NCI-H526 treated with DMSO at 0.1 percent for 48 hours (cell line): Measurements from ENCODE around the gene PATL1.
"Not testable (repeated sequence)": the region's sequence is repeated elsewhere in the genome, so short reads cannot be mapped to it uniquely, and the experiment has no call there.

ENCODE experiments used
- DNase-seq: peaks from one replicate; lab custom pipeline; 2025; lab: John Stamatoyannopoulos, UW

Gene PATL1

DNA sequence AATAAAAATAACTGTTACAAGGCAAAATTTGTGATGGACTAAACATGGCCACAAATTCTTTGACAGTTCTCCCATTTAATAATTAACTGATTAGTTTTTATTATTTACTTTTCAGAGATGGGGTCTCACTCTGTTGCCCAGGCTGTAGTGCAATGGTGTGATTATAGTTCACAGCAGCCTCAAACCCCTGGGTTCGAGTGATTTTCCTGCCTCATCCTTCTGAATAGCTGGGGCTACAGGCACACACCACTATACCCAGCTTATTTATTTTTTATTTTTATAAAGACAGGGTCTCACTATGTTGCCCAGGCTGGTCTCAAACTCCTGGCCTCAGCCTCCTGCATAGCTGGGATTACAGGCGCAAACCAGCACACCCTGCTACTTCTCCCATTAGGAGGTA lies 4.5 kb upstream of the PATL1 start:
- no peak for DNase-seq

DNA sequence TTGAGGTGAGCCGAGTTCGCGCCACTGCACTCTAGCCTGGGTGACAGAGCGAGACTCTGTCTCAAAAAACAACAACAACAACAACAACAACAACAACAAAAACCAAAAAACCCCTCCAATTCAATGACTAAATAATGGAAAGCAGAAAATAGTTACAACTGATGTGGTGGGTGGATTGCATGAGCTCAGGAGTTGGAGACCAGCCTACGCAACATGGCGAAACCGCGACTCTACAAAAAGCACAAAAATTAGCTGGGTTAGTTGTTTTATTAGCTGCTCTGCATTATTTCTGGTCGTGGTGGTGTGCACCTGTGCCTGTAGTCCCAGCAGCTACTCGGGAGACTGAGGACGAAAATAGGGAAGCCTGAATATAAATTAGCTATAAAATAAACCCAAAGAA lies 2.6 kb upstream of the PATL1 start:
- DNase-seq: no peak

DNA sequence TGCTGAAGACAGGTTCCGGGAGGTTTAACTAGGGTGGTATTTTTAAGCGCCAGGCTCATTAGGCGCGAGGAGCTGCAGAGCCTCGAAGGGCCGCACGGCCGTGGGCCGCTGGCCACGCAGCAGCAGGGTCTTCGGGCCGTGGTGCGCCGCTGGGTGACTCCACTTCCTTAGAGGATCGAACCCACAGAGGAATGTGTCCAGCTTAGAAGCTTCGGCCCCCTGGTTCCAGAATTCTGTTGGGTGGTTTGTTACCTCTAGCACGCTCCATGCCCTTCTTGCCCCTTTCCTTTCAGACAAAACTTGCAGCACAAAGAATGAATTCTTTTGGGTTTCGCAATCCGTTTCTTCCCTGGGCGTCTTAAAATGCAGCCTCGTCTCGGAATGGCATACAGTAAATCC lies 773 bp upstream of the PATL1 start:
- DNase-seq: no peak

DNA sequence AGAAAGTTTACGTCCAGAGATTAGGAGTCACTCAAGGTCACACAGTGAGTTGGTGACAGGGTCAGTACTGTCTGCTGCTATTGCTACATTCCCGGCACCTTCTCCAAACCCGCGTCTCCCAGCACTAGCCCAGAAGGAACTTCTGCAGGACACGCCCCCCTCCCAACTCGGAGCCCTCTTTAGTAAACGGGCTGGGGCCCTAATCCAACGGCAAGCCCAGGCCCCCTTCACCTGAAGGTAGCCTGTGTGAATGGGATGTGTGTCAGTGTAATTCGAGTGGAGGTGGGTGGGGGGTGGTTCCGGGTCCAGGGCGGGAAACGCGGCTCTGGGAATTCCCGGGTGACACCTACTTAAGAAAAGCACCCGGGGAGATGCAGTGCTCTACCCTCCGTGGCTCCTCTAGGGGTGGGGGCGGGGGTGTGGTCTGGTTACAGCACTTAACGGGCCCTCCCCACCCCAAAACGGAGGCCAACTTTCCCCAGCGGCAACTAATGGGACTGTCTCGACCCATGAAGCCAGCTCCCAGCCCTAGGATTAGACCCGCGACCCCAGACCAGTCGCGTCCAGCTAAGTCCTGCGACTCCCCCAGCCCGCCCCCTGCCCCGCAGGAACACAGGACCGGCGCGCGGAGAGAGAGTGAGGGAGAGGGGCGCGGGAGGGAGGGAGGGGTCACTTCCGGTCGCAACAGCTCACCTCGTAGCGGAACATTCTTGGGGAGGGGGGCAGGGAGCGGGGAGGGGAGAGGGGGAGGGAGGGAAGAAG lies 468 bp downstream of the PATL1 start:
- no peak for DNase-seq

DNA sequence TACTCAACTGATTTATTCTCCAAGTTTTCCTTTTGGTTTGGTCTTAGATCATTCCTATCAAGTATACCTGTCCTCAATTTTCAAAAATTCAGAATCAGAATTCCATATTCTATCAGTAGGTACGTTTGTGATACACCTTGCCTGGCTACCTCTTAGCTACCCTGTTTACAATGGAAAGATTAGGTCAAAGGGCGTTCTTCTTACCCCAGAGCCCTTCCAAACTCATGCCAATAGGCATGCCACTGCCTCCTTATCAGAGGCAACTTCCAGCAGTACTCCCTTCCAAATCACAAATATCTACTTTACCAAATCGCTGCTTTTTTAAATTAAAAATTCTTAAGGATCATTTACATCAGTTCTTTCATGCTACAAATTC lies 1.0 kb downstream of the PATL1 start:
- DNase-seq: no peak

DNA sequence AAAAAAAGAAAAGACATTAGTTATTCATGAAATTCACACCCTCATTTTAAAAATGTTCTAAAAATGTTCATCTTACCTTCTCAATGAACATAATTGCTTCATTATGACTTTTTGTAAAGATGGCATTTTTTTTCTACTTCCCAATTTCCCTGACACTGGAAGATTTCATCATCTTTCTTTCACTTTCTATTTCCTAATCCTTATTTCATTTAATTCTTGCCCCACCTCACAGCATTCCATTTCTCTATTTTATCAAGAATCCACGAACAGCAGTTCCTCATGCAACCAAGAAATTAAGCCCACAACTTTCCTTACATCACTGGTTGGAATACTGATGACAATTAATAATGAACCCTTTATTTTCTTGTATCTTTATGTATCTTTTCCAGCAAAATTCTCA lies 1.9 kb downstream of the PATL1 start:
- no peak for DNase-seq

DNA sequence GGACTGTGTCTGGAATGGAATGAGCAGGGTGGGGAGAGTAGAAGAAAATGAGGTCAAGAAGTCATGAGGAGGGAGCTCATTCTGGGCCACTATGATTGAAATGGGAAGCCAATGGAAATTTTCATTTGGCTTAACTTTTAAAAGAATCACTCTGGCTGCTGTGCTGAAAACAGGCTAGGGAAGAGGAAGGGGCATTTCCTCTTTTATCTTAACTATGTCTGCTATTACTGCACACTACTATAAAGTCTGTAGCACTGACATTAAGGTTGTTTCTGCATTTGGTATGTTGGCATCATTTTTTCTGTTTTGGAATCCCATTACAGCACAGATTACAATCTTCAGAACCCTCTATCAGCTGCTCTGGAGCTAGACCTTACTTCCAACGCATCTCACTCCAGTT lies 8.2 kb downstream of the PATL1 start:
- no peak for DNase-seq

DNA sequence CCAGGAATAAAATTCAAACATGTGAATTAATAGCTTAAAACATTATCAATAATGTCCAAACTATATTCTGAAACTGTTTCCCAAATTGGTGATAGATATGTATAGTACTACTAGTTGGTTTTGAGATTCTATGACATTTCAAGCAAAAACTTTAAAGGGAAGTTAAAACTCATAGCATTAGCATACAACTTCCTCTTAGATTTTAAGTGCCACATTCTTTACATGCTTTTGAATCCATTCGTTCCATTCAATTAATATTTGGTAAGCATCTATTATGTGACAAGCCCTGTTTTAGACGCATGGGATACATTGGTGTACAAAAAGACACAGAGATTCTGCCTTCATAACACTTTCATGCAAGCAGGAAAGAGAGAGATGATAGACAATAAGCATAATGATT lies 8.9 kb downstream of the PATL1 start:
- DNase-seq: no peak

DNA sequence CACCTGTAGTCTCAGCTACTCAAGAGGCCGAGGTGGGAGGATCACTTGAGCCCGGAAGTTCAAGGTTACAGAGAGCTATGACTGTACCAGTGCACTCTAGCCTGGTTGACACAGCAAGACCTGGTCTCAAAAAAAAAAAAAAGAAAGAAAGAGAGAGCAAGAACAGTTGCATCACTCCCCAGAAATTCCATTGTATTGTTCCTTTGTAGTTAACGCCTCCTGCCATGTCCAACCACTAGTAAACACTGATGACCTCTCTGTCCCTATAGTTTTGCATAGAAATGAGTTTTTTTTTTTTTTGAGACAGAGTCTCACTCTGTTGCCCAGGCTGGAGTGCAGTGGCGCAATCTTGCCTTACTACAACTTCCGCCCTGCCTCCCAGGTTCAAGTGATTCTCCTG lies 10.8 kb downstream of the PATL1 start:
- DNase-seq: no peak

DNA sequence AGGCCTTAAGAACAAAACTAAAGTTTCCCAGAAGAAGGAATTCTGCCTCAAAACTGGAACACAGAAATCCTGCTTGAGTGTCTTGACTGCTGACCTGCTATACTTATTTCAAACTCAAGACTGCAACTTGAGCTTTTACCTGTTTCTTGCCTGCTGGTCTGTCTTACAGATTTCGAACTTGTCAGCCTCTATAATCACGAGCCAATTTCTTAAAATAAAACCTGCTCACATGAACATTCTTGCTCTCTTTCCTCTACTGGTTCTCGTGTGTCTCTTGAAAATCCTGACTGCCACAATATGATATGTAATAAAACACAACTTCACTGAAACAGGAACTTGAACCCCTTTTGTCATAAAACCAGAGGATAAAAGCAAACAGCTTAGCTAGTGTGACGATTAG lies 13.9 kb downstream of the PATL1 start:
- no peak for DNase-seq

DNA sequence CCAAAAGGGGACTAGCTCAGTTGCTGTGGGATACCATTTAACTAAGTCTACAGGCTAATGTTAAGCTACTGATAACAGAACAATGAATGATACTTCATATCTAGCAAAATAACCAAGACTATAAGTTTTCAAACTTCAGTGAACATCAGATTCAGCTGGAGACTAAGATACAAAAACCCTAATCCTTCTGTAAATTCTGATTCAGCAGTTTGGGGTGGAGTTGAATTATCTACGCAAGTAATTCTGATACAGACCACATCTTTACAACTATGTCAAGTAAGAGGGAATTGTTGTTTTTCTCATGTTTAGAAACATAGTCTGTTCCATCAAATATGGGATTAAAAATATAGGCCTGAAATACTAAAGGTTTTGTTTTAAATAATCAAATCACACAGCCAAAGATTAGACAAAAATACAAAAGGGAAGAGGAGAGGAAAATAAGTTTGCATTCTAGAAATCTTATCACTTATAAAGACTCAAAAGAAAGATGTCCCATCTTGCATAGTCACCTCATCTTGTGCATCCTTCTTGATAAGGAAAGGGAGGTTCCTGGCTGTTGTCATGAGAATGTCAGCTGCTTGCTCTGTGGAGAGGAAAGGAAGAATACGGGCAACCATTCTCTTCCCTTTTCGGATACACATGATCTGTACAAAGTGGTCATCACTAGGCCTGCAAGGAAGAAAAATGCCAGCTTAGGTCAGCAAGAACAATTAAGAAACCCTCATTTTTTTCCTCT lies 21.4 kb downstream of the PATL1 start:
- DNase-seq: no peak

DNA sequence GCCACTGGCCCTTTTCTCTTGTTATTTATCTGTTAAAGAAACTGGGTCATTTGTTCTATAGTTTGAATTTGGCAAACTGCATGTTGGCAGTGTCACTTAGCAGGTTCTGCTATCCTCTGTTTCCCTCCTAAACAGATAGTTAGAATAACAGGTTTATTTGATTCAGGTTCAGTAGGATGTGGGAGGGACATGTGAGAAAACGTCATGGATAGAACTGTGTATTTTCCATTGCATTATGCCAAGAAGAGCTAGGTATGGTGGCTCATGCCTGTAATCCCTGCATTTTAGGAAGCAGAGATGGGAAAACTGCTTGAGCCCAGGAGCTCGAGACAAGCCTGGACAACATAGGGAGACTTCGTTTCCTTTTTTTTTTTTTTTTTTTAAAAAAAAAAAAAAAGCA lies 24.3 kb downstream of the PATL1 start:
- DNase-seq: no peak

DNA sequence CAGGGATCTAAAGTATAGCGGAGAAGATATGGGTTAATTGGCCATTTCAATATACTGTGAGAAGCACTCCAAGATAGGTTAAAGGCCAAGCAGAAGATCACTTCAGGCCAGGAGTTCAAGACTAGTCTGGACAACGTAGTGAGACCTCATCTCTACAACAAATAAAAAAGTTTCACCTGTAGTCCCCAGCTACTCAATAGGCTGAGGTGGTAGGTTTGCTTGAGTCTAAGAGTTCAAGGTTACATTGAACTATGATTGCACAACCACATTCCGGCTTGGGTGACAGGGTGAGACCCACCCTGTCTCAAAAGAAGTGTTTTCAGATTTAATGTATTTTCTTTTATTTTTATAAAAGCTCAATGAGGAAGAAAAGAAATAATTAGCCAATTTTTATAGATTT lies 25.4 kb downstream of the PATL1 start:
- no peak for DNase-seq

DNA sequence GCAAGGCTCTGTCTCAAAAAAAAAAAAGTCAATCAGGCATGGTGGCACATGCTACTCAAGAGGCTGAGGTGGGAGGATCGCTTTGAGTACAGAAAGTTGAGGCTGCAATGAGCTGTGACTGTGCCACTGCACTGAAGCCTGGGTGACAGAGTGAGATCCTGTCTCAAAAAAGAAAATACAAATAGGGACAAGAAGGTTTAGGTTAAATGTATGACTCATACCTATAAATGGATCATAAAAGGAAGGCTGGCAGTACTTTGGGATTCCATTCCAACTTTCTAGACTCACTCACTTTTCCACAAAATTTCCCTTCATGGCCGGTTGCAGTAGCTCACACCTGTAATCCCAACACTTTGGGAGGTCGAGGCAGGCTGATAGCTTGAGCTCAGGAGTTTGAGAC lies 27.7 kb downstream of the PATL1 start:
- no peak for DNase-seq

DNA sequence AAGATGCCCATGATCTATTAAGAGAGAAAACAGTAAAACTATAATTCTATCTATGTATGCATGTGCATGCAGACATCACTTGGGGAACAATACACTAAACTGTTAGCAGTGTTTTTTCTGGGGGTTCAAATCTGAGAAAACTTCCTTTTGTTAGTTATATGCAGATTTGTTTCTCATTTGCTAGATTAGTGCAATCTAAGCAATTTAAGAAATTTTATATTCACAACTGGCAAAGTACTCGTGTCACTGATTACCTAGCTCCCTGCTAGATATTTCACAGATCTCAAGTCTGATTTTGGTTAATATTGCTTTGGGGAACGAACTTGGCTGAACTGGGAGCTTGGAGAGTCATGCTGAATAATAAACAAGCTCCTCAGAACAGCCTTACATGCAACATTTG lies 38.3 kb downstream of the PATL1 start:
- no peak for DNase-seq

DNA sequence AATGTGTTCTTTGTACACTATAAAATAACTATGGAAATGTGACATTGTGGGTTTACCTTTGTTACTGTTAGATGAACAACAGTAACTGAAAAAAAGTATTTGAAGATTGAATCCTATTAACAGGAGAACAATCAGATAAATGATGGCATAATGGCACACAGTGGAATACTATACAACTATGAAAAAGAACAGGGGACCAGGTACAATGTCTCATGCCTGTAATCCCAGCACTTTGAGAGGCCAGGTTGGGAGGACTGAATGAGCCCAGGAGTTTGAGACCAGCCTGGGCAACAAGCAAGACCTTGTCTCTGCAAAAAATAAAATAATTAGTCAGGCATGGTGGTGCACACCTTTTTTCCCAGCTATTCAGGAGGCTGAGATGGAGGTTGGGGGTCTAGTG lies 38.8 kb downstream of the PATL1 start:
- no peak for DNase-seq

DNA sequence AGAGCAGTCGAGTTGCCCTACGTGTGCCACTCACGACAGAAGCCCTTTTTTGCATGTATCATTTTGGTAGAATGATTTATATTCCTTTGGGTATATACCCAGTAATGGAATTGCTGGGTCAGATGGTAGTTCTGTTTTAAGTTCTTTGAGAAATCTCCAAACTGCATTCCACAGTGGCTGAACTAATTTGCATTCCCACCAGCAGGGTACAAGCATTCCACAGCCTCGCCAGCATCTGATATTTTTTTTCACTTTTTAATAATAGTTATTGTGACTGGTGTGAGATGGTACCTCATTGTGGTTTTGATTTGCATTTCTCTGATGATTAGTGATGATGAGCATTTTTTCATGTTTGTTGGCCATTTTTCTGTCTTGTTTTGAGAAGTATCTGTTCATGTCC lies 41.9 kb downstream of the PATL1 start:
- not testable (repeated sequence) for DNase-seq

DNA sequence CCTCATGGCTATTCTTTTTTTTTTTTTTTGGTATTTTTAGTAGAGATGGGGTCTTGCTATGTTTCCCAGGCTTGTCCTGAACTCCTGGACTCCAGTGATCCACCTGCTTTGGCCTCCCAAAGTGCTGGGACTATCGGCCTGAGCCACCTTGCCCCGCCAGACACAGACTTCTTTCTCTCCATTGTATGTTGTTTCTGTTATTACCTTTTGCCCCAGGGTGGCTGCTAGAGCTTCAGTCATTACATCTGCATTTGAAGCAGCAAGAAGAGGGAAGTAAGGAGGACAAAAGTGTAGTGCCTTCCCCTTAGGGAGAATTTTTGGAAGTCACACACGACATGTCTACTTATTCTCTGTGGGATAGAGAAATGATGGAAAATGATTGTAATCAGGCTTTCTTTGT lies 43.1 kb downstream of the PATL1 start:
- DNase-seq: no peak

DNA sequence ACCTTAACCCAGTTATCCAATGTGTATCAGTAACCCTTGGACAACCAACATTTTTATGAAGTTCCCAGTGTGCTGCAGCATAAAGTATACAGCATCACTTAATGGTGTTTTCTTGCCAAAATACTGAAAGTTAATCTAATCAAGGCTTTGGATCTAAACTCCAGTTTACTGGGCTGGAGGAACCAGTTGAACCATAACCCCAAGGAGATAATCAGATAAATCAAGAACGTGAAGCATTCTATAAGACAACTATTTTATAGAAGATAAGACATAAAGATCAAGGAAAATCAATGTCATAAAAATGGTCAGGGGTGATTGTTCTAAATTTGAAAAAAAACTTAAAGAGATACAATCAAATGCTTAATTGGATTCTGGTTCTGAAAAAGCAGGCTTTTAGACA lies 51.0 kb downstream of the PATL1 start:
- no peak for DNase-seq

DNA sequence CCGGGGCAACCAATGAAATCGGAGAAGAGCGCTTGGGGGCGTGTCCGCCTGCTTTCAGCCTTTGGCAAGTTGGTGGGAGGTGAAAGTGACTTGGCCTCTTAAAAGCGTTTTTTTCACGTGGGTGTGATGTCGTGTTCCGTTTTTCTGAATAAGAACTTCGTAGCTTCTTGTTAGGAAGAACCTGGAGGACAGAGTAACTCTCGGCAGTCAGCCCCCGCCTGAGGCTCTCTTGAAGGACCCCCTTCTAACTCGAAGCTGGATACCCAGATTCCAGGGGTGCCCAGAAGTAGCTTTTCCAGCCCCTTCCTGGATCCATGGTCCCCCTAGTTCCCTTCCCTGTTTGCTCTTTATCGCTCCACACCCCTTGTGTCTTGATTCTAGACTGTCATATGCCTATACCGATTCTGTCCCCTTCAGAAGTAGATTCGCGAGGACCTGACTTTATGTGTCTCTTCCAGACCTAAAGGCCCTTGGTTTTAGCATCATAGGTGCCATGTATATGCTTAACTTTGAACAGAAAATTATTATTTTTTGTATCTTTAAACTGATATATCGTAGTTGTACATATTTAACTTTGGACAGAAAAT lies 52.3 kb downstream of the PATL1 start:
- no peak for DNase-seq

DNA sequence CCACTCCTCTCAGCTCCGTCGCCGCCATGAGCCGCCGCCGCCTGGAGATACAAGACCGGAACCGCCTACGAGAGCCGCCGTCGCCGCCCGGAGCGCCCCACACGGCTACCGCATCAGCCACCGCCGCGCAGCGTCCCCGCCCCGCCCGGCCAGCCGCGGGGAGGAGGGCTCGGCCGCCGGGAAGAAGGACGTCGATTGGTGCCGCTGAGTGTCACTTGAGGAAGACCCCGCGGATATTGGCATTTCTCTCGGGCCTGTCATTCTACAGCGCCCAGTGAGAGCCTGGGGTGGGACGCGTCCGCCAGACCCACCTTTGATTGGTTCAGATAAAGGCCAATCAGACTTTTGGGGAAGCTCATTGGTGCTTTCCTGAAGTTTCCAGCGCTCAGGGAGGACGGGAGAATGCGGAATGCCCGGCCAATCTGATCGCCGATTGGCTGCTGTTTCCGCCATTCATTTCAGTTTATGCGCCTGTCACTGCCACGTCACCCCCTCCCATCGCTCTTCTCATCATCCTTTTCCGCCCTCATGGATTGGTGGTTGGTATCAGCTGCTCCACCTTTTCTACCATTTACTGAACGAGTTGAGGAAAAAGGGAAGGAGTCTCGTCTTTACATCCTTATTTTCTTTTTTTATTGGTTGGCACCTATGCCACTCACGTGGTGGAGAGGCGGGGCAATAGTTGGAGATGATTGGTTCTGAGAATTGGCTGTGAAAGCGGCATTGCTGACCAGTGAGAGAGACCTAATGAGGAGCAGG lies 53.0 kb downstream of the PATL1 start, which contains the start of gene OSBP:
Gene OSBP (minus strand): TSS at position 138 of the 759 bp plus-strand sequence. CDS start 110 bp downstream, at position 28.
- DNase-seq: peak; percentile 100

DNA sequence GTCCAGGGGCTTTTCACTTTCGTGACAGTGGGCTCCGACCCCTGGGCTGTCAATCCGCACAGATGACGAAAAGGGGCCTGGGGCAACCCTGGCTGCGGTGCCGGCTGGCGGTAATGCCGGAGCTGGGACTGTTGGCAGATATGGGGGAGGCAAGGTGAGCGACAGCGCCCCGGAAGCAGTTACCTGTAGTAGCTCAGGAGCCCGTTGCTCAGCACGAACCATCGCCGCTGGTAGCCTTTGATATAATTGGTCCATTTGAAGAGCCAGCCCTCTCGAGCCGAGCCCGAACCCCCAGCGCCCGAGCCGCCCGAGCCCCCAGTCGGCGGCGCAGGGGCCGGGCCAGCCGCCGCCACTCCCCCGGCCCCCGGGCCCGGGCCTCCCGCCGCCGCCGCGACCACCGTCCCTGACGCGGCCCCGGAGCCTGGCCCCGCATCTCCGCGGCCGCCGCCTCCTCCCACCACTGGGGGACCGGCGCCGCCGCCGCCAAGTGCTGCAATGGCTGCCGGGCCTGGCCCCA lies 53.7 kb downstream of the PATL1 start:
- DNase-seq: peak; percentile 31
